Right ventricle myocardium superior (tissue), 1 donor: ENCODE measurements around the gene TMEM43. TPM values are rescaled to one million over a fixed set of nuclear protein-coding genes. Genes with fewer than 3 reads are reported as not detected.
"Not testable (repeated sequence)": the region's sequence is repeated elsewhere in the genome, so short reads cannot be mapped to it uniquely, and the experiment has no call there.

ENCODE experiments used
- ATAC-seq: fragments of 200-7000 bp; cut with Tn5 transposase; one replicate; pipeline ENCODE4 v1.9.1; 2020; ENCODE audit warnings: mild to moderate bottlenecking; ENCODE audit not compliant: poor library complexity
- DNase-seq: peaks from one replicate; pipeline ENCODE4 v3.0.0-alpha.2; 2020
- intact Hi-C: fragments of 100-400 bp; cut with DNase I; formaldehyde crosslinking; loops from one replicate; pipeline ENCODE4 v1.11.2; 2022
- long read RNA-seq: library from polyadenylated mRNA; unstranded; transcript quantifications from one replicate; pipeline ENCODE4 v2.0.0, GENCODE V29; 2021
- total RNA-seq: library from RNA; stranded (reverse); fragmentation: NEBNext Ultra II Directional; extraction: Animal tissue kit (Norgen Biotek cat#: 25700); gene quantifications from one replicate; pipeline ENCODE4 v1.2.1, GENCODE V29; 2021
- donor health status: DM: no; HTN: yes; CAD: no; lungs with severe emphysema.

TMEM43 gene, protein sequence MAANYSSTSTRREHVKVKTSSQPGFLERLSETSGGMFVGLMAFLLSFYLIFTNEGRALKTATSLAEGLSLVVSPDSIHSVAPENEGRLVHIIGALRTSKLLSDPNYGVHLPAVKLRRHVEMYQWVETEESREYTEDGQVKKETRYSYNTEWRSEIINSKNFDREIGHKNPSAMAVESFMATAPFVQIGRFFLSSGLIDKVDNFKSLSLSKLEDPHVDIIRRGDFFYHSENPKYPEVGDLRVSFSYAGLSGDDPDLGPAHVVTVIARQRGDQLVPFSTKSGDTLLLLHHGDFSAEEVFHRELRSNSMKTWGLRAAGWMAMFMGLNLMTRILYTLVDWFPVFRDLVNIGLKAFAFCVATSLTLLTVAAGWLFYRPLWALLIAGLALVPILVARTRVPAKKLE
- total RNA-seq, result 32.1 TPM
- long read RNA-seq, transcript TMEM43-201 (12 exons, 3,341 nt), result major isoform, 154 of 171 reads
- long read RNA-seq, partial matches to known transcripts, result 12 of 171 reads
- long read RNA-seq, other reads (novel, unspliced or antisense), result 5 of 171 reads

GRCh38 chr3:14124615-14125192 is at the start of gene TMEM43, which contains the start of gene CHCHD4:
Gene TMEM43 (plus strand): TSS chr3:14125052. CDS start chr3:14125194, 142 bp downstream.
Gene CHCHD4 (minus strand): TSS chr3:14124870. CDS start chr3:14124676, 194 bp downstream.
- ATAC-seq (peak; percentile 95), DNase-seq (peak; percentile 100)
- intact Hi-C loops, result no loop called here

DNA sequence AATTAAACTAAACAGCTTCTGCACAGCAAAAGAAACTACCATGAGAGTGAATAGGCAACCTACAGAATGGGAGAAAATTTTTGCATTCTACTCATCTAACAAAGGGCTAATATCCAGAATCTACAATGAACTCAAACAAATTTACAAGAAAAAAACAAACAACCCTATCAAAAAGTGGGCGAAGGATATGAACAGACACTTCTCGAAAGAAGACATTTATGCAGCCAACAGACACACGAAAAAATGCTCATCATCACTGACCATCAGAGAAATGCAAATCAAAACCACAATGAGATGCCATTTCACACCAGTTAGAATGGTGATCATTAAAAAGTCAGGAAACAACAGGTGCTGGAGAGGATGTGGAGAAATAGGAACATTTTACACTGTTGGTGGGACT is 49.6 kb upstream of the TMEM43 start:
- intact Hi-C loops, DNase-seq, ATAC-seq: not testable (repeated sequence)

- intact Hi-C loops, result no loop called here
- DNase-seq (no peak), ATAC-seq (no peak)
Observed at GRCh38 chr3:14077310-14077709, 47.5 kb upstream of the TMEM43 start.

- no peak for ATAC-seq
- no peak for DNase-seq
- intact Hi-C loops, result no loop called here
Observed at GRCh38 chr3:14082108-14082657, 42.7 kb upstream of the TMEM43 start.

DNA sequence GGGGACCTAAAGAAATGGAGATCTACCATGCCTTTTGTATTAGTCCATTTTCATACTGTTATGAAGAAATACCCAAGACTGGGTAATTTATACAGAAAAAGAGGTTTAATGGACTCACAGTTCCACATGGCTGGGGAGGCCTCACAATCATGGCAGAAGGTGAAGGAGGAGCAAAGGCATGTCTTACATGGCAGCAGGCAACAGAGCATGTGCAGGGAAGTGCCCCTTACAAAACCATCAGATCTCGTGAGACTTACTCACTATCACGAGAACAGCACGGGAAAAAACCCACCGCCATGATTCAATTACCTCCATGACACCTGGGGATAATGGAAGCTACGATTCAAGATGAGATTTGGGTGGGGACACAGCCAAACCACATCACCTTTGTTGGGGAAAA is 37.4 kb upstream of the TMEM43 start:
- ATAC-seq, intact Hi-C loops, DNase-seq: not testable (repeated sequence)

DNA sequence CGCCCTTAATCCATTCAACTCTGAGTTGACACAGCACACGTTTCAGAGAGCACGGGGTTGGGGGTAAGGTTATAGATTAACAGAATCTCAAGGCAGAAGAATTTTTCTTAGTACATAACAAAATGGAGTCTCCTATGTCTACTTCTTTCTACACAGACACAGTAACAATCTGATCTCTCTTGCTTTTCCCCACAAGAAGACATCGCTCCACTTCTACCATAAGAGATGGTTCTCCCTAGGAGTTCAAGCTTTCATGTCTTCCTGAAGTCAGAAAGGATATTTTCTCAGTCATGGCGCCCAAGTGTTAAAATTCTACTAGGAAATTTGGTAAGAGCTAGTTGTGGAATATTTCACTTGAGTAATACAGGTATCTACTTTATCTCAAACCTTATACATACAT is 32.9 kb upstream of the TMEM43 start:
- ATAC-seq, DNase-seq, intact Hi-C loops: not testable (repeated sequence)

DNA sequence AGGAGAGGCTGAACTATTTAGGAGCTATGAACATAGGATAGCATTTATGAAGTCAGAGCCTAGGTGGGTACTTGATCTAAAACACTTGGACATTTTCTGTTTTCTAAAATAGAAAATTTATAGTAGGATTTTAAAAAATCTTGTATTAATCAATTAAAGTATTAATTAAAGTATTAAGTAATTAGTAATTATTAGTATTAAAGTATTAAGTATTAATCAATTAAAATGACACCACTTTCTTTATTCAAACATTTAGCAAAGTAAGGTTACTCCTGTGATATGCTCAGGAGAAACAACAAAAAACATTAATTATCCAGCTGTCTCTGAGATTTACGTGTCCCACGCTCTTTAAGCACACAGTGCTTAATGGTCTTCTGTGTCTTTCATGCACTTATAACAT is 32.4 kb upstream of the TMEM43 start:
- intact Hi-C loops, result no loop called here
- ATAC-seq, result no peak
- no peak for DNase-seq

DNA sequence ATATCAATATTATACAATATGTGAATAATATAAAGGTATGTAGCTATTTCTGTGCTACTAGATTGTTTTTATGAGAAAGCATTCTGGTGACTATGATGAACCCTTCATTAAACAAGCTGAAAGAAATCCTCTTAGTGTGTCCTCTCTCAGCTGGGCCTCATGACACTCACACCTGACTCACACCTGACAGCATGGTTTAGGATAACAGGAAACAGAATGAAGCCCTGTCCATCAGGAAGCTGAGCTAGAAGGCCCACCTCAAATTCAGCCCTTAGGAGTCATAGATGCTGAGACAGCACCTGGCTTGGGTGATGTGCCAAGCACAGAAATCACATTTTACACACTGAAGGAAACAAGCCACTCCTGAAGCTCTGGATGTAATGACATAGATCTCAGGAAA is 31.0 kb upstream of the TMEM43 start:
- intact Hi-C loops, result no loop called here
- ATAC-seq (no peak), DNase-seq (no peak)

DNA sequence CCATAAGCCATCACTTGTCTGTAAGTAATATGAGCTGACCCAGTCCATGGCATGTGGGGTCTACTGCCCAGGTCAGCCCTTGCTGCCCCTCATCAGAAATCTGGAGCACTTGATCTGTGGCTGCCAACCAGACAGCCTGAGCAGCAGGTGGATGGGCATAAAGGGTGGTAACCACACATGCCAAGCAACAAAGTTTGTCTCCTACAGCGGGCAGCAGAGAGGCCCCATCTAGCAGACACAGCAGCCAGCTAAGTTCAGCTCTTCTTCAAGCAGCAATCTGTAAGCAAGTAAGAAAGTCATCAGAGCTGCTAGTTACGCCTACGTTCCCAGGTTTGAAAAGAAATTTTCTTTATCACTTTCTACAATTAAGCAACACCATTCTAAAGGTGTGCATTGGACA is 28.1 kb upstream of the TMEM43 start:
- ATAC-seq, result no peak
- intact Hi-C loops, result no loop called here
- DNase-seq, result no peak

- intact Hi-C loops, result no loop called here
- DNase-seq (no peak), ATAC-seq (no peak)
Observed at GRCh38 chr3:14097616-14098391, 27.0 kb upstream of the TMEM43 start.

- DNase-seq, ATAC-seq, intact Hi-C loops: not testable (repeated sequence)
Observed at GRCh38 chr3:14109821-14110220, 15.0 kb upstream of the TMEM43 start.

DNA sequence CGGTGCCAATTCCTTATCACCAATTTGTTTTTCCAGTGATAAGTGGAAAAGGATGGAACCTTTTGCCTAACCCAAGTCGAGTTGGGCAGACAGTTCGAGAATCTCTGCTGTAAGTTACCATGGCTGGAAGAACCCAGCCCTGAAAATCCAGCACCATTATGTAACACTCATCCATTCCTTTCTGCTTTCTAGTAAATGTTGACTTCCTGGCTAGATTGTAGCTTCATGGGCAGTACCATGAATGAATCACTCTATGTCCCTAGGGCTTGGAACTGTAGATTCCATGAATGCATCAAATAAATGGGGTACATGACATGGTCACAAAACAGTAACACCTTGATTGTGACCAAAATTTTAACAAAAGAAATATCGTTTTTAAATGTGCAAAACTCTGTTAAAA is 14.2 kb upstream of the TMEM43 start:
- DNase-seq (no peak), ATAC-seq (no peak)
- intact Hi-C loops, result no loop called here

- DNase-seq, result no peak
- no peak for ATAC-seq
- intact Hi-C loops, result no loop called here
Observed at GRCh38 chr3:14113965-14114635, 10.8 kb upstream of the TMEM43 start.

GRCh38 chr3:14117468-14118399 is 7.1 kb upstream of the TMEM43 start:
- ATAC-seq (no peak), DNase-seq (no peak)
- intact Hi-C loops, result no loop called here

DNA sequence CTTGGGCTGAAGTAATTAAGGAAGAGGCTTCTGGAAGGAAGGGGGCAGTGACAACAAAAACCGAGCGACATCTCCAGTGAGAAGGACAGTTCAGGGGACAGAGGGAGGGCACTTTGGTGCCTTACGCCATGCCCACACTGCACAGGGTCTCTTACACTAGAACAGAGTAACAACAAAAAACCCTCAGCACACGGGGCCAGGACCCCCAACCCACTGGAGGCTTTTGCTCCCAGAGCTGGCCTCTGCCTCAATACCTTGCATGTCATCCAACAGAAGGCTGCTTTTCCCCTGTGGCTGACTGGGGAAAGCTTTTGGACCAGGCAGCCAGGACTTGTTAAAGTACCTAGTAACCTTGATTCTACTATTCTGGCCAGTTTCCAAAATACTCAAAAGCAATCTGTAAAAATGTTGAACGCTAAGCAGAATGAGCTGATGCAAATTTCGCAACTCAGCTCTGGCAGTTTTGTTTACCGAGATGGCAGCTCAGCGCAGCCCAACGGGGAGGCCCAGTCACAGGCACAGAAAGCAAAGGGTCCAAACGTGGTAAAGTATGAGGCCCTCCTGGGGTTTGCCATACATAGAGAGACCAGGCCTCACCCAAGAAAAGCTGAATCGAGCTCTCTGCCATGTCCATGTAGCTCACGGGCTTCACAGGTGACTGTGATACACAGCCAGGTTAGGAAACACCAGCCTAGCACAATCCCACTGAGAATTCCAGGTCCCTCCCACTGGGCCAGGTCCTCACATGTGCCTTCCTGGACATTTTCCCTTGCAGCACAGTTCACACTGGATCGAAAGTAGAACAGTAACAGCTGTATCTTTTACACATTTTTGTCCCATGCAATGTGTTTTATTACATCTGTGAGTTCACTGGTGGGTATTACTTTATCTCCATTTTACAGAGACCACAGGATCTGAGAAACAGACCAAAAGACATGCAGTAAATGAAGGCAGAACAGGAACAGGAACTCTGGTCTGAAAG is 6.2 kb upstream of the TMEM43 start:
- no peak for DNase-seq
- ATAC-seq, result peak; percentile 16
- intact Hi-C loops, result no loop called here

DNA sequence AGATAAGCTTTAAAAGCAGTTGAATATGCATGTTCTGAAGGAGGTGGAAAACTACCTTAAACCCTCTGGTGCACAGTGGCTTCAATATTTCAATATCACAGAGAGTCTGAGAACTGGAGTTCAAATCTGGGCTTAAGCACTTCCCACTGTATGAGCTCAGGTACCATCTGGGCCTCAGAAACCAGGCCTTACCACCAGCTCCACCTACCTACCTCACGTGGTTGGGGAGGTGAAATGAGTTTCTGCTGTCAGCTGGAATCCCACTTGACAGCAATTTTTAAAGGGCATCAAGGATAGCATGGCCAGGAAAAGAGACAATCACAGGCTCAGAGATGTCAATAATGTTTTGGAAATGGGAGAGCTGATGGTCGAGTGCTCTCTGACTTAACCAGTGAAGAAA is 5.2 kb upstream of the TMEM43 start:
- ATAC-seq, result no peak

More for the DNA sequence above, 5.2 kb upstream of the TMEM43 start:
- DNase-seq, result no peak
- intact Hi-C loops, result no loop called here
